ENCODE data around the gene UBXN7.
"Not testable (repeated sequence)": the region's sequence is repeated elsewhere in the genome, so short reads cannot be mapped to it uniquely, and the experiment has no call there.

The UBXN7 gene, protein sequence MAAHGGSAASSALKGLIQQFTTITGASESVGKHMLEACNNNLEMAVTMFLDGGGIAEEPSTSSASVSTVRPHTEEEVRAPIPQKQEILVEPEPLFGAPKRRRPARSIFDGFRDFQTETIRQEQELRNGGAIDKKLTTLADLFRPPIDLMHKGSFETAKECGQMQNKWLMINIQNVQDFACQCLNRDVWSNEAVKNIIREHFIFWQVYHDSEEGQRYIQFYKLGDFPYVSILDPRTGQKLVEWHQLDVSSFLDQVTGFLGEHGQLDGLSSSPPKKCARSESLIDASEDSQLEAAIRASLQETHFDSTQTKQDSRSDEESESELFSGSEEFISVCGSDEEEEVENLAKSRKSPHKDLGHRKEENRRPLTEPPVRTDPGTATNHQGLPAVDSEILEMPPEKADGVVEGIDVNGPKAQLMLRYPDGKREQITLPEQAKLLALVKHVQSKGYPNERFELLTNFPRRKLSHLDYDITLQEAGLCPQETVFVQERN

DNA sequence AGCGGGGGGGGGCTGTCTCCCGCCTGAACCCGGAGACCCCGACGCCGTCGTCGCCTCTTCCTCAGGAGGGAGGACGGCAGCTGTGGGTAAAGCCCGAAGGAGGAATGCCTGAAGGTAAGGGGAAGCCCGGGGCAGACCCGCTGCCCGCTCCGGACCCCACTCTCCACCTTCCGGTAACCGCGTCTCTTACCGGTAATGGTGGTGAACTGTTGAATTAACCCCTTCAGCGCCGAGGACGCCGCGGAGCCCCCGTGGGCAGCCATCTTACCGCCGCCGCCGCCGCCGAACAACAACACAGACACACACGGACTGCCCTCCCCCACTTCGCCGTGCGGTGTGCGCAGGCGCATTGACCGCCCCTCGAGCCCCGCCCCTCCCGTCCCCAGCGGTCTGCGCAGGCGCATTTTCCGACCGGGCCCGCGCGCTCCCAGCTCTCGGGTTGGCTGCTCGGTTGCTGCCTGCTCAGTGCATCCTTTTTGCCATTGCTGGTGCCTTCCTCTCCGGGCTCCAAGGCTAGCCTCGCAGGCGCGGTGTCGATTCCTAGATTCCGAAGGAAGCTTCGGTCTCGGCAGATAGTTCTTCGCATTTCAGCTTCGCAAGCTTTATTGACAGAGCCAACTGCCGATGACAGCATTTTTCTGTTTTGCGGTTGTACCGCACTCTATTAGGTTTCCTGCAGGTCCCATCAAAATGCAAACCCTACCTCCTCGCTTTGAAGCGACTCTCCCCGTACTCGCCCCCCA is at the start of gene UBXN7:
TSS of gene UBXN7 (minus strand) at position 291 of the 743 bp plus-strand sequence. CDS start at position 263, 28 bp downstream.
- H3K4me3 ChIP-seq = peak within 1 kb of the TSS; percentile 83 to 99 (median 94)
- H3K27ac ChIP-seq = peak within 1 kb of the TSS; percentile 50 to 98 (median 93)

DNA sequence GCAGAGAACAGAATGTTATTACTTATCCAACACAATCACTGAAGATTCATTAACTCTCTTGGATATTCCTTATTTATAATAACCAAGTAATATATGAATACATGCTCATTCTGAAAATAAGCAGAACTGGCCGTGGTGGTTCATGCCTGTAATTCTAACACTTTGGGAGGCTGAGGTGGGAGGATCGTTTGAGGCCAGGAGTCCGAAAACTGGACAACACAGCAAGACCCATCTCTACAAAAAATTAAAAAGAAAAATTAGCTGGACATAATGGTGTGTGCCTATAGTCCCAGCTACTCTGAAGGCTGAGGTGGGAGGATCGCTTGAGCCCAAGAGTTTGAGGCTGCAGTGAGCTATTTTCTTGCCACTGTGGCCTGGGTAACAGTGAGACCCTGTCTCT is 45.5 kb upstream of the UBXN7 start:
- H3K27ac ChIP-seq = no peak overlapping the region
- H3K4me3 ChIP-seq = no peak overlapping the region

DNA sequence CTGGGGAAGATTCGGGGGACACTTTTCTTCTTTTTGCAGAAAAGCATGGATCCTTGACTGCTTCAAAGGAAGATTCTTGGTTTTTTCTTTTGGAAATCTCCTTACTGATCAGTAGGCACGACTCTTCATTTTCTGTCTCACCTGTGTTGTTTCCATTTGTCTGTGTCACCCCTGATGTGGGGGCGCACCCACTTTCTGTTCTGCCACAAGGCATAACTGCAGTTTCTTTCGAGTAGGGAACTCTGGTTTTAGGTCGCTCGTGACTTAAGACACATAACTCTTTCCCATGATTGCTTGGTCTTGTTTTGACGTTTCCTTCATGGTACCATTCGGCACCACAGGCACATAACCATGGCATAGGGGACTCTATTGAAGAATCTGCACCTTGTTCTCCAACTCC is 40.1 kb upstream of the UBXN7 start:
- H3K27ac ChIP-seq = no peak overlapping the region
- H3K4me3 ChIP-seq = no peak overlapping the region

DNA sequence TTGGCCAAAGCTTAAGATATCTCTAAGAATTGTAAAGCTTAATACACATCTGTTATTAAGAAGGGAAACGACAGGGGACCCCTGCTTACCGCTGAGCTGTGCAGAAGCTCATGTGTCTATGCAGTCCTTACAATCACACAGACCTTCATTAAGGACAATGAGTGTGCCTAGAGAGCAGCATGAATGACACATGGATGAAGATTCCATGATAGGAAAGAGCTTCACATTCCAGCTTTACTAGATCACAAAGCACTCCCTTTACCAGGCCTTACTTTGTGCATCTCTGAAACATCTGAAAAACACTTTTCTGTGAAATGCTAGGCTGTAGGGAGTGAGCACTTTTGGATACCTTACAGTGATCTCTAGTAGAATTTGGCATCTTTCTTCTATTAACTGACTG is 39.3 kb upstream of the UBXN7 start:
- Histone ChIP-seq H3K27ac (no peak overlapping the region), H3K4me3 (no peak overlapping the region)

DNA sequence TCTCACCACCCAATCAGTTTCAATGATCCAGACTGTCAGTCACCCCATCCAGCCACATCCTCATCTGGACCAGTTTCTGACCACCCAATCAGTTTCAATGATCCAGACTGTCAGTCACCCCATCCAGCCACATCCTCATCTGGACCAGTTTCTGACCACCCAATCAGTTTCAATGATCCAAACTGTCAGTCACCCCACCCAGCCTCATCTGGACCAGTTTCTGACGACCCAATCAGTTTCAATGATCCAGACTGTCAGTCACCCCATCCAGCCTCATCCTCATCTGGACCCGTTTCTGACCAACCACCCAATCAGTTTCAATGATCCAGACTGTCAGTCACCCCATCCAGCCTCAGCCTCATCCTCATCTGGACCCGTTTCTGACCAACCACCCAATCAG is 38.0 kb upstream of the UBXN7 start:
- not testable (repeated sequence) for H3K4me3 ChIP-seq, H3K27ac ChIP-seq

DNA sequence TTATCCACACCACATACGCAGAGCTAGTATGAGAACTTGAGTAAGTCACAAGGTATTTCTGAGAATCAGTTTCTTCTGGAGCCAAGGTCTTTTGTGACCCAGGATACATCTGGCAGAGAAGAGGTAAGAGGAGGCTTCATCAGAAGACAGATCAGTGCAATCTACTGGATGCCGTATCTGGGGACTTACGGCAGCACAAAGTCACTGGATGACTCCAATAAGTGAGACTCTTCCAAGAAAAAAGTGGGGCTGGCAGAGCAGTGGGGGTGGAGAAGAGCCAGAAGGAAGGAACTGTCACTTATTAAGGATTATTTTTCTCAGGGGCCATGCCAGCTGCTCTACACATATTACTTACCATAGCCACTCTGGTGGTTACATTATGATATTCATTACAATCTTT is 31.6 kb upstream of the UBXN7 start:
- H3K4me3 ChIP-seq = no peak overlapping the region
- no peak overlapping the region for H3K27ac ChIP-seq

DNA sequence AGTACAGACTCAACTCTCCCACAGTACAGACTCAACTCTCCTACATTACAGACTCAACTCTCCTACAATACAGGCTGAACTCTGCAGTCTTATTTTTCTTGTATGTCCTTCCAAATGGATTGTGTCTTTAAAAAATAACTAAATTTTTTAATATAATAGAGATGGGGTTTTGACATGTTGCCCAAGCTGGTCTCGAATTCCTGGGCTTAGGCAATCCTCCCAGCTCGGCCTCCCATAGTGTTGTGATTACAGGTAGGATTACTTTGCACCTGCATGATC is 31.2 kb upstream of the UBXN7 start:
- H3K4me3 ChIP-seq = no peak overlapping the region
- H3K27ac ChIP-seq = no peak overlapping the region

DNA sequence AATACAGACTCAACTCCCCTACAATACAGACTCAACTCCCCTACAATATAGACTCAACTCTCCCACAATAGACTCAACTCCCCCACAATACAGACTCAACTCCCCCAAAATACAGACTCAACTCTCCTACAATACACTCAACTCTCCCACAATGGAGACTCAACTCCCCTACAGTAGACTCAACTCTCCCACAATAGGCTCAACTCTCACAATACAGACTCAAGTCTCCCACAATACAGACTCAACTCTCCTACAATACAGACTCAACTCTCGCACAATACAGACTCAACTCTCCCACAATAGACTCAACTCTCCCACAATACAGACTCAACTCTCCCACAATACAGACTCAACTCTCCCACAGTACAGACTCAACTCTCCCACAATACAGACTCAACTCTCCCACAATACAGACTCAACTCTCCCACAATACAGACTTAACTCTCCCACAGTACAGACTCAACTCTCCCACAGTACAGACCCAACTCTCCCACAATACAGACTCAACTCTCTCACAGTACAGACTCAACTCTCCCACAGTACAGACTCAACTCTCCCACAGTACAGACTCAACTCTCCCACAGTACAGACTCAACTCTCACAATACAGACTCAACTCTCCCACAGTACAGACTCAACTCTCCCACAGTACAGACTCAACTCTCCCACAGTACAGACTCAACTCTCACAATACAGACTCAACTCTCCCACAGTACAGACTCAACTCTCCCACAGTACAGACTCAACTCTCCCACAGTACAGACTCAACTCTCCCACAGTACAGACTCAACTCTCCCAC is 30.7 kb upstream of the UBXN7 start:
- not testable (repeated sequence) for H3K27ac ChIP-seq, H3K4me3 ChIP-seq

DNA sequence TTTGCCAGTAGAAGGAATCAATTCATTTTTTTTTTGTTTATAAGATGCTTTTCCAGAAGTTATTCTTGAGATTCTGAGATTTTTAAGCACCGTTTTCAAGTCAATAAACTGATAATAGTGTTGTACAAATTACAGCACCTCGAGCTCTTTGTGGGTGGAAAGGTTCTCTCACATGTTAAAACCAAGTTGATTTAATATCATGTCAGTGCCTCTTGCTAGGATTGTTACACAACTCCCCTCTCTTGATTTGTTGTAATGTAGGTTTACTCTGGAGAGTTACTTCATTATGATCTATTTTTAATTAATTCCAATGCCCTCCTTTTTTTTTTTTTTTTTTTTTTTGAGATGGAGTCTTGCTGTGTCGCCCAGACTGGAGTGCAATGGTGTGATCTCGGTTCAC is 25.8 kb upstream of the UBXN7 start:
- Histone ChIP-seq H3K27ac (no peak overlapping the region), H3K4me3 (no peak overlapping the region)

DNA sequence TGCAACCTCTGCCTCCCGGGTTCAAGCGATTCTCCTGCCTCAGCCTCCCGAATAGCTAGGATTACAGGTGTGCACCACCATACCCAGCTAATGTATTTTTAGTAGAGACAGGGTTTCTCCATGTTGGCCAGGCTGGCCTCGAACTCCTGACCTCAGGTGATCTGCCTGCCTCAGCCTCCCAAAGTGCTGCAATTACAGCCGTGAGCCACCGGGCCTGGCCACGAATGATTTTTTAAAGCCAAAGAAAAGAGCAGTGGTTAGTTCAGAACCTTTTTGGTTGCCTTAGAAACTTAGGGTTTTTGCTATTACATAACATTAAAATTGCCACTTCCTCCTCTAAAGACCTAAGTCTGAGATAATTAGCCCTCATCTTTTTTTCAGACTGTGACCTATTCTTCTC is 25.2 kb upstream of the UBXN7 start:
- not testable (repeated sequence) for H3K27ac ChIP-seq, H3K4me3 ChIP-seq

DNA sequence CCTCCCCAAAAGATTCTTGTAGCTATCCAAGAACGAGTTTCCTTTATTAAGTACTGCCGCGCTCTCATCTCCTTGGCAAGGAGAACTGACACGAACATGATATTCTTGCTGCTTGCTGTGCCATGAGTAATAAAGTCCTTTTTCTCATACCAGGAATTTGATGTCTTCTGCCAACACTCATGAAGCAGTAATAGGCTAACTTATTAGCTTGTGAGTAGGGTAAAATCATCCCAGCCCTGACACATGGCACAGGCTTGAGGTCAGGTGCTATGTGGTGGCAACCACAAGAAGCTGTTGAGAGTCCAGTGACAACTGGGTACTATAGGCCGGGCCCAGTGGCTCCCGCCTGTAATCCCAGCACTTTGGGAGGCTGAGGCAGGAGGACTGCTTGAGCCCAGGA is 22.7 kb upstream of the UBXN7 start:
- Histone ChIP-seq H3K27ac (no peak overlapping the region), H3K4me3 (no peak overlapping the region)

DNA sequence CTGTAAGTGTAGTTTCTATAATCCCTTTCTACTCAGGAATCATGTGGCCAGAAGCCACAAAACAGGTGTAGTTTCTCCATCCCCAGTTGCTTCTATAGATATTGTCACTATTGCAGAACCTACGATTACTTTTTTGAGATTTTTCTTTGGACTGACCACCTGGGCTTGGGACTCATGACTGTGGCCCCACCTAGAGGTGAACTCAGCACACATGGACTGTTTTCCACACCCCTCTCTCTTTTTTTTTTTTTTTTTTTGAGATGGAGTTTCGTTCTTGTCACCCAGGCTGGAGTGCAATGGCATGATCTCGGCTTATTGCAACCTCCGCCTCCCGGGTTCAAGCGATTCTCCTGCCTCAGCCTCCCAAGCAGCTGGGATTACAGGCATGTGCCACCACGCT is 13.2 kb upstream of the UBXN7 start:
- not testable (repeated sequence) for H3K4me3 ChIP-seq, H3K27ac ChIP-seq

DNA sequence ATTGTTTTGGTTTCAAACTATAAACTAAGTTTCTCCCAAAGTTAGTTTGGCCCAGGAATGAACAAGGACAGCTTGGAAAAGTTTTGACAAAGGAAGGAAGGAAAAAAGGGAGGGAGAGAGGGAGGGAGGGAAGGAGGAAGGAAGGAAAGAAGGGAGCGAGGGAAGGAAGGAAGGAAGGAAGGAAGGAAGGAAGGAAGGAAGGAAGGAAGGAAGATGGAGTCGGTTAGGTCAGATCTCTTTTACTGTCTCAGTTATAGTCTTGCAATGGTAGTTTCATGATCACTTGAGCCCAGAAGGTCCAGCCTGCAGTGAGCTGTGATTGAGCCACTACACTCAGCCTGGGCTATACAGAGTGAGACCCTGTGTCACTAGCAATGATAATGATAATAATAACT is 12.3 kb upstream of the UBXN7 start:
- H3K27ac ChIP-seq = no peak overlapping the region

DNA sequence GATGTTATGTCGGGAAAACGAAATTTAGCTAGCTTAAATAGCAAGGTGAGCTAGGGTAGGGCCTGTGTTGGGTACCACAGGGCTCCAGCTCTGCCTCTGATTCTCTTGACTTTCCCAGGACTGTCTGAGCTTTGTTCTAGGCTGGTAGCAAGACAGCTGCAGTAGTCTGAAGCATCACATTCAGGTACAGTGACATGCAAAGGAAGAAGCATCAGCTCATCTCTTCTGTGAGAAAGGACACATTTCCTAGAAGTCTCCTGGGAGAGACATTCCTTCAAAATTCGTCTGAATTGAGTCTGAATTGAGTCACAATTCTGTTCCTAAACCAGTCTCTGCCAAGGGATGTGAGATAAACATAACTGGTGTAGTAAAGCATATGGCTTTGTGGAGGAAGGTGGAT is 8.5 kb upstream of the UBXN7 start:
- Histone ChIP-seq H3K27ac (no peak overlapping the region), H3K4me3 (no peak overlapping the region)

More for the DNA sequence above, 12.3 kb upstream of the UBXN7 start:
- no peak overlapping the region for H3K4me3 ChIP-seq

DNA sequence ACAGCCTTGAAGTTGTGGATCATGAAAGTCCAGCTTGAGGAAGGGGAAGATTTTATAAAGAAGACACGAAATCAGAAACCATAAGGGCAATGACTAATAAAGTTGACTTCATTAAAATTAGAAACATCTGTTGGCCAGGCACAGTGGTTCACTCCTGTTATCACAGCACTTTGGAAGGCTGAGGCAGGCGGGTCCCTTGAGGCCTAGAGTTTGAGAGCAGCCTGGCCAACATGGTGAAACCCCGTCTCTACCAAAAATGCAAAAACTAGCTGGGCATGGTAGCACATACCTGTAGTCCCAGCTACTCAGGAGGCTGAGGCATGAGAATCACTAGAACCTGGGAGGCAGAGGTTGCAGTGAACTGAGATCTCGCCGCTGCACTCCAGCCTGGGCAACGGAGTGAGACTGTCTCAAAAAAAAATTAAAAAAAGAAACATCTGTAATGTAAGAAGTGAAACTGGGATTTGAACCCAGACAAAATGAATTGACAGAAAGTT is 7.9 kb upstream of the UBXN7 start:
- H3K4me3 ChIP-seq = no peak overlapping the region
- H3K27ac ChIP-seq = no peak overlapping the region

DNA sequence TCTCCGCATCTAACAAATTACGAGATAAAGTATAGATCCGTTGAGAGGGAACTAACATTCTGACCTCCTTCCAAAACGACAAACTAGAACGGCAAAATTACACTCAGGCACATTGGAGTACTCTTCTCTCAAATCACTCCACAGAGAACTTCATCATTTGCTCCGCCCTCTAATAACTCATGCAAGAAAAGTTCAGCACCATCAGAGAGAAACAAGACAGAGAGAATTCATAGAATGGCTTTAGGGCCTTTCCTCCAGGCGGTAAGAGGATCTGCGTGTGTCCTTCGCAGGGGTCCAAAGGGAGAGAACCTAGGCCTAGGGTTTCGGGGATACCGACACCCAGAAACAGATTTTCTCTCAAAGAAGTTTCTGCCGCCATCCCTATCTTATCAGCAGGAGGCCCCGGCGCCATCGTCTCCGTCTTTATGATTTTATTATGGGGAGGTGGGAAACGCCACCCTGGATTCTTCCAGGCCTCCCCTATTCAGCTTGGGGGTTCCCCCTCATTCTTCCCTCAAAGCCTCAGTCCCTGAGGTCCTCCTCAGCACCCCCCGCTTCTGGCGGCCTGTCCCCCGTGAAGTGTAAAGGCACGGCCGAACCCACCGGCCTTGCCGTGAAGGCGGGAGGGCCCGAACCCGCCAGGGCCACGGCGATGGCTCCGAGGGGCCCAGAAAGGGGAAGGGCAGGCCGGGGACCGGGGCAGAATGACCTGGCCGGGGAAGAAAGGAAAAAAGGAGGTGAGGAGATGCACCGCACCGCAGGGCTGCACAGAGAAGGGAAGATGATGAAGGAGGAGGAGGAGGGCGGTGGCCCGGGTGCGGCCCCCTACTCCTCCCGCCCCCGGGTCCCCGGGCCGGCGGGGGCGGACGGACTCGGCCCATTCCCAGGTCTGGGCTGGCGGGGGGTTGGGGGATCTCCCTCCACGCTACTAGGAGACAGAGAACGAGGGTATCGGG is 768 bp downstream of the UBXN7 start:
- Histone ChIP-seq H3K27ac (peak overlapping the region; percentile 50 to 98 (median 93)), H3K4me3 (peak overlapping the region; percentile 83 to 99 (median 94))

DNA sequence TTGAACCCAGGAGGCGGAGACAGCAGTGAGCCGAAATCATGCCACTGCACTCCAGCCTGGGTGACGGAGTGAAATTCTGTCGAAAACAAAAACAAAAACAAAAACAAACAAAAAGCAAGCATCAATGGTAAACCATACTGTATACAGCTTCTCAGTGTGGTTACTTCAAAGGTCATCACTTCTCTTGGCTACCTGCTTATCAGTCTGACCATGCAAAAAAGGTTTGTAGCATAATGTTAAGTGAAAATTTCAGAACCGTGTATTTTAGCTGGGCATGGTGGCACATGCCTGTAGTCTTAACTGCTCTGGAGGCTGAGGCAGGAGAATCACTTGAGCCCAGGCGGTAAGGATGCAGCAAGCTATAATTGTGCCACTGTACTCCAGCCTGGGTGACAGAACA is 4.2 kb downstream of the UBXN7 start:
- H3K27ac ChIP-seq = no peak overlapping the region

DNA sequence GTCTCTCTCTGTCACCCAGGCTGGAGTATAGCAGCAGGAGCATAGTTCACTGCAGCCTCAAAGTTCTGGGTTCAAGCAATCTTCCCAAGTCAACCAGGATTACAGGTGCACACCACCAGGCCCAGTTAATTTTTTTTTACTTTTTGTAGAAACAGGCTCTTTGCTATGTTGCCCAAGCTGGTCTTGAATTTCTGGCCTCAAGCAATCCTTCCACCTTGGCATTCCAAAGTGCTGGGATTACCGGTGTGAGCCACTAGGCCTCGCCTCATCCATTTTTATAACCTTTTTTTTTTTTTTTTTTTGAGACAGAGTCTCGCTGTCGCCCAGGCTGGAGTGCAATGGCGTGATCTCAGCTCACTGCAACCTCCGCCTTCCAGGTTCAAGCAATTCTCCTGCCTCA is 7.8 kb downstream of the UBXN7 start:
- H3K4me3 ChIP-seq, H3K27ac ChIP-seq: not testable (repeated sequence)

More for the DNA sequence above, 4.2 kb downstream of the UBXN7 start:
- H3K4me3 ChIP-seq = no peak overlapping the region

All from skin epidermis (tissue), 12 donors.